IPS DF 6.9 (cell line): ENCODE measurements around the gene TBX15.

Experiments used
- DNase-seq: peaks from one replicate; pipeline ENCODE4 v3.0.0-alpha.2; 2013; ENCODE audit warnings: low read depth, low spot score
- H3K27ac ChIP-seq: one replicate; pipeline ENCODE4 v1.5.1; 2013; ENCODE audit warnings: low read length, control low read depth
- H3K27me3 ChIP-seq: 2 replicates; pipeline ENCODE4 v1.6.1; 2013; ENCODE audit warnings: mild to moderate bottlenecking, low read length; ENCODE audit not compliant: control insufficient read depth, insufficient read depth
- H3K36me3 ChIP-seq: 2 replicates; pipeline ENCODE4 v1.6.1; 2013; ENCODE audit warnings: low read length; ENCODE audit not compliant: control insufficient read depth, insufficient read depth
- H3K4me1 ChIP-seq: 2 replicates; pipeline ENCODE4 v1.6.1; 2013; ENCODE audit warnings: low read length; ENCODE audit not compliant: control insufficient read depth, insufficient read depth
- H3K4me3 ChIP-seq: 2 replicates; pipeline ENCODE4 v1.5.1; 2013; ENCODE audit warnings: mild to moderate bottlenecking, low read length
- H3K9me3 ChIP-seq: 2 replicates; pipeline ENCODE4 v1.6.1; 2013; ENCODE audit warnings: low read length, inconsistent platforms; ENCODE audit not compliant: control insufficient read depth, insufficient read depth
- WGBS: extraction: QIAGEN DNeasy Blood & Tissue Kit; methylation state at CpG from one replicate; pipeline ENCODE4 v1.1.7; 2013; ENCODE audit warnings: mixed read lengths, missing lambda C conversion rate; ENCODE audit not compliant: insufficient read length, insufficient coverage; 5-methylcytosine and 5-hydroxymethylcytosine counted together

The TBX15 gene

GRCh38 chr1:119002028-119002686 is 14.0 kb upstream of the TBX15 start:
- no peak overlapping the region for H3K4me3 ChIP-seq
- H3K4me1 ChIP-seq, result peaks cover 5% of the 10 kb centered on the region
- no CpG with 5 or more reads among the region's 16 CpGs for WGBS
- H3K27me3 ChIP-seq, result peaks cover 95% of the 10 kb centered on the region
- no peak for DNase-seq
- H3K27ac ChIP-seq, result no peak overlapping the region
- H3K9me3 ChIP-seq, result no peaks in the 10 kb centered on the region
- no peaks in the 10 kb centered on the region for H3K36me3 ChIP-seq

GRCh38 chr1:119001181-119002027 is 13.3 kb upstream of the TBX15 start:
- Histone ChIP-seq H3K9me3 (no peaks in the 10 kb centered on the region), H3K4me3 (peak overlapping the region; percentile 22), H3K4me1 (peaks cover 5% of the 10 kb centered on the region), H3K36me3 (no peaks in the 10 kb centered on the region), H3K27me3 (peaks cover 95% of the 10 kb centered on the region), H3K27ac (no peak overlapping the region)
- WGBS, result no CpG with 5 or more reads among the region's 49 CpGs
- DNase-seq, result no peak

- H3K36me3 ChIP-seq, result no peaks in the 10 kb centered on the region
- no peaks in the 10 kb centered on the region for H3K9me3 ChIP-seq
- H3K4me3 ChIP-seq, result peak overlapping the region; percentile 22; the same call in 1 of the 2 replicates
- peaks cover 5% of the 10 kb centered on the region for H3K4me1 ChIP-seq
- no CpG with 5 or more reads among the region's 44 CpGs for WGBS
- peaks cover 95% of the 10 kb centered on the region for H3K27me3 ChIP-seq
- H3K27ac ChIP-seq, result no peak overlapping the region
- no peak for DNase-seq
Measured at GRCh38 chr1:119000371-119001180, 12.4 kb upstream of the TBX15 start.

- Histone ChIP-seq H3K27me3 (peaks cover 98% of the 10 kb centered on the region), H3K4me1 (peaks cover 5% of the 10 kb centered on the region), H3K9me3 (no peaks in the 10 kb centered on the region), H3K36me3 (no peaks in the 10 kb centered on the region), H3K27ac (no peak overlapping the region), H3K4me3 (no peak overlapping the region)
- no CpG with 5 or more reads among the region's 27 CpGs for WGBS
- DNase-seq, result no peak
Measured at GRCh38 chr1:118999348-119000071, 11.4 kb upstream of the TBX15 start.

- no peak for DNase-seq
- Histone ChIP-seq H3K9me3 (no peaks in the 10 kb centered on the region), H3K4me1 (peaks cover 8% of the 10 kb centered on the region), H3K4me3 (no peak overlapping the region), H3K27ac (no peak overlapping the region), H3K27me3 (peaks cover 98% of the 10 kb centered on the region), H3K36me3 (no peaks in the 10 kb centered on the region)
- WGBS, result no CpG with 5 or more reads among the region's 2 CpGs
Measured at GRCh38 chr1:118998171-118998570, 10.0 kb upstream of the TBX15 start.

GRCh38 chr1:118997225-118997624 is 9.1 kb upstream of the TBX15 start:
- peaks cover 98% of the 10 kb centered on the region for H3K27me3 ChIP-seq
- H3K36me3 ChIP-seq, result no peaks in the 10 kb centered on the region
- H3K27ac ChIP-seq, result no peak overlapping the region
- H3K4me1 ChIP-seq, result peaks cover 8% of the 10 kb centered on the region
- WGBS, result no CpG with 5 or more reads among the region's 7 CpGs
- no peaks in the 10 kb centered on the region for H3K9me3 ChIP-seq
- no peak overlapping the region for H3K4me3 ChIP-seq
- no peak for DNase-seq

- H3K27me3 ChIP-seq, result peaks cover 99% of the 10 kb centered on the region
- H3K4me3 ChIP-seq, result no peak overlapping the region
- H3K4me1 ChIP-seq, result peaks cover 4% of the 10 kb centered on the region
- WGBS, result no CpG with 5 or more reads among the region's 3 CpGs
- H3K9me3 ChIP-seq, result no peaks in the 10 kb centered on the region
- no peak for DNase-seq
- H3K36me3 ChIP-seq, result no peaks in the 10 kb centered on the region
- H3K27ac ChIP-seq, result no peak overlapping the region
Measured at GRCh38 chr1:118995312-118996016, 7.3 kb upstream of the TBX15 start.

GRCh38 chr1:118993700-118994026 is 5.5 kb upstream of the TBX15 start:
- Histone ChIP-seq H3K4me3 (no peak overlapping the region), H3K27me3 (peaks cover 97% of the 10 kb centered on the region), H3K27ac (no peak overlapping the region), H3K9me3 (no peaks in the 10 kb centered on the region), H3K4me1 (peaks cover 6% of the 10 kb centered on the region), H3K36me3 (no peaks in the 10 kb centered on the region)
- WGBS, result no CpG with 5 or more reads among the region's 9 CpGs
- DNase-seq, result no peak

- H3K4me3 ChIP-seq, result no peak overlapping the region
- H3K27me3 ChIP-seq, result peaks cover 96% of the 10 kb centered on the region
- H3K9me3 ChIP-seq, result no peaks in the 10 kb centered on the region
- no CpG with 5 or more reads among the region's 53 CpGs for WGBS
- no peak for DNase-seq
- no peaks in the 10 kb centered on the region for H3K36me3 ChIP-seq
- H3K4me1 ChIP-seq, result peaks cover 7% of the 10 kb centered on the region; the same call in 1 of the 2 replicates
- H3K27ac ChIP-seq, result no peak overlapping the region
Measured at GRCh38 chr1:118992868-118993699, 4.9 kb upstream of the TBX15 start.
